ENCODE data around the gene CACNG6.

Gene CACNG6

GRCh38 chr19:54040003-54040402 lies 48.6 kb downstream of the CACNG6 start:
- no peak for TF ChIP-seq CTCF (IDR thresholded peaks at IDR 0.05; ENCODE audit: insufficient read depth, low read depth, low read length, missing control alignments)
- DNase-seq (ENCODE audit: low read depth) = no peak
- H3K4me3 ChIP-seq (ENCODE audit: low read length) = no peak overlapping the region

GRCh38 chr19:54041969-54042606 lies 50.7 kb downstream of the CACNG6 start:
- DNase-seq (ENCODE audit: low read depth) = no peak
- no peak overlapping the region for H3K4me3 ChIP-seq (ENCODE audit: low read length)
- TF ChIP-seq CTCF (IDR thresholded peaks at IDR 0.05; ENCODE audit: insufficient read depth, low read depth, low read length, missing control alignments) = no peak

GRCh38 chr19:54042989-54043388 lies 51.6 kb downstream of the CACNG6 start:
- DNase-seq (ENCODE audit: low read depth) = no peak
- TF ChIP-seq CTCF (IDR thresholded peaks at IDR 0.05; ENCODE audit: insufficient read depth, low read depth, low read length, missing control alignments) = no peak
- H3K4me3 ChIP-seq (ENCODE audit: low read length) = no peak overlapping the region

GRCh38 chr19:54045771-54046170 lies 54.3 kb downstream of the CACNG6 start:
- no peak for DNase-seq (ENCODE audit: low read depth)
- H3K4me3 ChIP-seq (ENCODE audit: low read length) = no peak overlapping the region
- no peak for TF ChIP-seq CTCF (IDR thresholded peaks at IDR 0.05; ENCODE audit: insufficient read depth, low read depth, low read length, missing control alignments)

- no peak for TF ChIP-seq CTCF (IDR thresholded peaks at IDR 0.05; ENCODE audit: insufficient read depth, low read depth, low read length, missing control alignments)
- no peak overlapping the region for H3K4me3 ChIP-seq (ENCODE audit: low read length)
- no peak for DNase-seq (ENCODE audit: low read depth)
Measured at GRCh38 chr19:54047616-54048015, 56.2 kb downstream of the CACNG6 start.
